K562 (cell line): Measurements from ENCODE around the gene KCNQ5. TPM values are rescaled to one million over a fixed set of nuclear protein-coding genes. Genes with fewer than 3 reads are reported as not detected.

ENCODE experiments used
- ATAC-seq: fragments of 200-7000 bp; cut with Tn5 transposase; 3 replicates; pipeline ENCODE4 v1.9.1; 2020; ENCODE audit warnings: moderate library complexity
- BruUV-seq: library from RNA; stranded (reverse); fragments of 400-500 nt; replicated peaks from 2 replicates; lab custom pipeline; 2021; lab: Mats Ljungman, UMichigan
- CTCF ChIA-PET: fragments of 300-600 bp; formaldehyde crosslinking; extraction: SDS; loops from one replicate; lab custom pipeline; 2021; ENCODE audit warnings: low intra/inter-chr PET ratio; lab: Yijun Ruan, JAX
- POLR2A ChIA-PET: fragments of 300-600, 350-650 bp; sonication (Branson Sonifier 250); formaldehyde crosslinking; extraction: SDS; loops from one replicate; lab custom pipeline; 2021; ENCODE audit warnings: antibody characterized with exemption, inconsistent platforms; lab: Yijun Ruan, JAX
- DNase-seq, 4 experiments: peaks; one replicate each; pipeline versions ENCODE4 v3.0.0 to v3.0.0-alpha.2; 2011 to 2018; ENCODE audit warnings: low spot score in 3 of 4, mixed read lengths in 3 of 4; ENCODE audit errors: extremely low read depth in 1 of 4
- FAIRE-seq: peaks from 2 replicates; lab custom pipeline; 2011; peaks lifted over from hg19 to GRCh38; lab: Jason Lieb, UNC
- H2AFZ ChIP-seq: 2 replicates; pipeline ENCODE4 v1.6.0; 2011; ENCODE audit warnings: low read depth, low read length, control low read depth, inconsistent platforms
- H3K27ac ChIP-seq: fragments of 200-600 bp; 3 replicates; pipeline ENCODE4 v1.8.0; 2011; ENCODE audit warnings: low read depth, mild to moderate bottlenecking, control low read depth, inconsistent platforms, low read length, moderate library complexity, mixed read lengths; ENCODE audit errors: extremely low read depth
- H3K27me3 ChIP-seq, 2 experiments: fragments of 300-600 bp in 1 of 2; 2 replicates in 1 of 2; 3 replicates in 1 of 2; pipeline versions ENCODE4 v1.6.0 to v1.8.0; 2011; ENCODE audit warnings: inconsistent platforms in 2 of 2, low read length in 2 of 2, mild to moderate bottlenecking in 1 of 2, mixed read lengths in 1 of 2, moderate library complexity in 1 of 2; ENCODE audit not compliant: control insufficient read depth in 2 of 2, insufficient read depth in 2 of 2
- H3K36me3 ChIP-seq: fragments of 300-600 bp; 3 replicates; pipeline ENCODE4 v1.8.0; 2011; ENCODE audit warnings: mild to moderate bottlenecking, low read length, inconsistent platforms; ENCODE audit not compliant: control insufficient read depth, insufficient read depth
- H3K4me1 ChIP-seq, 2 experiments: fragments of 200-600 bp in 1 of 2; replicated peaks in 1 of 2; 2 replicates in 1 of 2; 3 replicates in 1 of 2; pipeline versions ENCODE4 v1.5.1 to v1.8.0; 2011; ENCODE audit warnings: inconsistent platforms in 2 of 2, low read length in 2 of 2, mild to moderate bottlenecking in 1 of 2, mixed read lengths in 1 of 2, moderate library complexity in 1 of 2; ENCODE audit not compliant: control insufficient read depth in 2 of 2, insufficient read depth in 2 of 2
- H3K4me2 ChIP-seq: 2 replicates; pipeline ENCODE4 v1.6.1; 2011; ENCODE audit warnings: low read length, control low read depth, inconsistent platforms, mixed read lengths; ENCODE audit not compliant: insufficient read depth
- H3K4me3 ChIP-seq: fragments of 200-600 bp; sonication (generic), shearing (Covaris generic); 2 replicates; pipeline ENCODE4 v1.5.1; 2016; ENCODE audit warnings: control low read depth, inconsistent platforms
- H3K79me2 ChIP-seq: fragments of 200-600 bp; 3 replicates; pipeline ENCODE4 v1.8.0; 2011; ENCODE audit warnings: low read length, inconsistent platforms; ENCODE audit not compliant: control insufficient read depth, insufficient read depth
- H3K9ac ChIP-seq, 2 experiments: 2 replicates each; pipeline versions ENCODE4 v1.6.0 to v1.6.1; 2011; ENCODE audit warnings: low read depth in 2 of 2, low read length in 2 of 2, control low read depth in 1 of 2, inconsistent platforms in 1 of 2, mild to moderate bottlenecking in 1 of 2, mixed read lengths in 1 of 2; ENCODE audit not compliant: insufficient read depth in 1 of 2
- H3K9me1 ChIP-seq: one replicate; pipeline ENCODE4 v1.6.0; 2011; ENCODE audit warnings: inconsistent platforms, mild to moderate bottlenecking, low read length, moderate library complexity; ENCODE audit not compliant: control insufficient read depth, insufficient read depth
- H3K9me3 ChIP-seq: replicated peaks from 2 replicates; pipeline ENCODE4 v1.5.1; 2011; ENCODE audit warnings: low read depth, low read length, inconsistent platforms; ENCODE audit not compliant: control insufficient read depth, insufficient read depth
- H4K20me1 ChIP-seq: replicated peaks from 2 replicates; pipeline ENCODE4 v1.6.1; 2011; ENCODE audit warnings: low read length, inconsistent platforms, mixed read lengths; ENCODE audit not compliant: control insufficient read depth, insufficient read depth
- ELF4 ChIP-seq: fragments of 450-650 bp; formaldehyde crosslinking; IDR thresholded peaks from 2 replicates; pipeline ENCODE4 v1.4.0; 2022; ENCODE audit warnings: missing genetic modification characterization
- FOXJ3 ChIP-seq: sonication (generic); formaldehyde crosslinking; IDR thresholded peaks from 2 replicates; pipeline ENCODE4 v1.4.0; 2020; ENCODE audit warnings: mild to moderate bottlenecking, missing genetic modification reagents
- GABPB1 ChIP-seq: sonication (generic); formaldehyde crosslinking; IDR thresholded peaks from 2 replicates; pipeline ENCODE4 v1.8.0; 2022; ENCODE audit warnings: mild to moderate bottlenecking, missing genetic modification reagents
- HOMEZ ChIP-seq: fragments of 250-450 bp; sonication (Bioruptor Pico); IDR thresholded peaks from 2 replicates; pipeline ENCODE4 v1.4.0; 2020; ENCODE audit warnings: mild to moderate bottlenecking, moderate library complexity
- HOXB6 ChIP-seq: fragments of 250-450 bp; sonication (Bioruptor Pico); IDR thresholded peaks from 2 replicates; pipeline ENCODE4 v1.5.1; 2022; ENCODE audit warnings: mild to moderate bottlenecking, borderline replicate concordance
- MAFF ChIP-seq: IDR thresholded peaks from 2 replicates; pipeline ENCODE4 v1.6.1; 2012; ENCODE audit warnings: low read length, improper control_type of control experiment
- NCOA6 ChIP-seq: fragments of 450-650 bp; IDR thresholded peaks from 2 replicates; pipeline ENCODE4 v1.6.1; 2017; ENCODE audit warnings: mild to moderate bottlenecking
- NFIX ChIP-seq: fragments of 250-450 bp; sonication (Bioruptor Pico); IDR thresholded peaks from 2 replicates; pipeline ENCODE4 v1.4.0; 2020; ENCODE audit warnings: low read depth, mild to moderate bottlenecking, moderate library complexity
- SMARCA4 ChIP-seq: fragments of 450-650 bp; IDR thresholded peaks from 2 replicates; pipeline ENCODE4 v1.6.1; 2016
- SRSF7 ChIP-seq: fragments of 200-400 bp; formaldehyde crosslinking; optimal IDR thresholded peaks from 2 replicates; pipeline ENCODE3; 2017; ENCODE audit warnings: mild to moderate bottlenecking, low read depth, low read length
- ZNF695 ChIP-seq: fragments of 450-650 bp; formaldehyde crosslinking; IDR thresholded peaks from 2 replicates; pipeline ENCODE4 v1.4.0; 2020; ENCODE audit warnings: mild to moderate bottlenecking, moderate library complexity
- WGBS: fragments of 100-300 bp; shearing (Covaris generic); methylation state at CpG from one replicate; pipeline ENCODE4 v1.1.6; 2016; ENCODE audit warnings: low coverage, mixed read lengths; ENCODE audit not compliant: insufficient coverage; ENCODE audit errors: missing lambda C conversion rate; 5-methylcytosine and 5-hydroxymethylcytosine counted together
- in situ Hi-C: fragments of 300-500 bp; cut with MboI; formaldehyde crosslinking; loops from 4 replicates; pipeline ENCODE4 v1.15.0; 2018; ENCODE audit warnings: inconsistent platforms, mixed read lengths
- intact Hi-C: fragments of 100-400 bp; cut with micrococcal nuclease; formaldehyde crosslinking; loops from 2 replicates; pipeline ENCODE4 v1.14.2; 2022
- polyA plus RNA-seq, 8 experiments: library from polyadenylated mRNA; depleted of rRNA in 4 of 8; stranded (reverse) in 5 of 8; unstranded in 3 of 8; fragments of >200 nt; fragmentation: Nextera tagmentation in 2 of 8; fragmentation: Illumina TruSeq in 1 of 8; extraction: Ambion mirVana in 2 of 8; extraction: Trizol in 1 of 8; gene quantifications; 2 replicates each; pipeline versions ENCODE4 v1.2.1 to v1.2.3, GENCODE V29; 2011 to 2014; ENCODE audit warnings: inconsistent platforms in 1 of 8, missing spikeins in 1 of 8
- total RNA-seq, 7 experiments: library from RNA; depleted of rRNA in 6 of 7; stranded (reverse); fragments of >200 nt in 6 of 7; fragmentation: Illumina TruSeq in 2 of 7; extraction: Trizol in 2 of 7; gene quantifications; 2 replicates each; pipeline versions ENCODE4 v1.2.1 to v1.2.3, GENCODE V29; 2011 to 2021; ENCODE audit warnings: low replicate concordance in 1 of 7
- TF ChIP-seq, protein P1 (sequence below): fragments of 150-350 bp; conservative IDR thresholded peaks from 2 replicates; pipeline ENCODE4 v1.6.1; 2014; ENCODE audit warnings: low read length

KCNQ5 gene
- total and polyA plus RNA-seq, 9 of the 15 experiments (the other 6 are each of a cell fraction or from before 2014, with no cell fraction given), result 0.31 to 5.9 (median 2.6) TPM

GRCh38 chr6:72936766-72937559, 315.1 kb downstream of the KCNQ5 start:
- TF ChIP-seq MAFF (no peak), NFIX (CRISPR knock-in tag) (no peak), SMARCA4 (no peak), HOXB6 (CRISPR knock-in tag) (no peak), NCOA6 (no peak), ELF4 (CRISPR knock-in tag) (no peak), ZNF695 (no peak), FOXJ3 (CRISPR knock-in tag) (no peak), SRSF7 (no peak), GABPB1 (CRISPR knock-in tag) (no peak), HOMEZ (CRISPR knock-in tag) (no peak)
- TF ChIP-seq, protein P1, sequence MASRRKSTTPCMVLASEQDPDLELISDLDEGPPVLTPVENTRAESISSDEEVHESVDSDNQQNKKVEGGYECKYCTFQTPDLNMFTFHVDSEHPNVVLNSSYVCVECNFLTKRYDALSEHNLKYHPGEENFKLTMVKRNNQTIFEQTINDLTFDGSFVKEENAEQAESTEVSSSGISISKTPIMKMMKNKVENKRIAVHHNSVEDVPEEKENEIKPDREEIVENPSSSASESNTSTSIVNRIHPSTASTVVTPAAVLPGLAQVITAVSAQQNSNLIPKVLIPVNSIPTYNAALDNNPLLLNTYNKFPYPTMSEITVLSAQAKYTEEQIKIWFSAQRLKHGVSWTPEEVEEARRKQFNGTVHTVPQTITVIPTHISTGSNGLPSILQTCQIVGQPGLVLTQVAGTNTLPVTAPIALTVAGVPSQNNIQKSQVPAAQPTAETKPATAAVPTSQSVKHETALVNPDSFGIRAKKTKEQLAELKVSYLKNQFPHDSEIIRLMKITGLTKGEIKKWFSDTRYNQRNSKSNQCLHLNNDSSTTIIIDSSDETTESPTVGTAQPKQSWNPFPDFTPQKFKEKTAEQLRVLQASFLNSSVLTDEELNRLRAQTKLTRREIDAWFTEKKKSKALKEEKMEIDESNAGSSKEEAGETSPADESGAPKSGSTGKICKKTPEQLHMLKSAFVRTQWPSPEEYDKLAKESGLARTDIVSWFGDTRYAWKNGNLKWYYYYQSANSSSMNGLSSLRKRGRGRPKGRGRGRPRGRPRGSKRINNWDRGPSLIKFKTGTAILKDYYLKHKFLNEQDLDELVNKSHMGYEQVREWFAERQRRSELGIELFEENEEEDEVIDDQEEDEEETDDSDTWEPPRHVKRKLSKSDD, result no peak
- H3K27ac ChIP-seq, result no peak overlapping the region
- no peak overlapping the region for H3K9ac ChIP-seq
- H3K9me1 ChIP-seq, result no peaks in the 10 kb centered on the region
- H3K4me3 ChIP-seq, result no peak overlapping the region
- ChIA-PET CTCF (no interaction called here), POLR2A (no interaction called here)
- no peaks in the 10 kb centered on the region for H3K79me2 ChIP-seq
- H3K4me1 ChIP-seq, result no peaks in the 10 kb centered on the region
- ATAC-seq, result no peak
- intact Hi-C loops (no loop called here), in situ Hi-C loops (no loop called here)
- H3K4me2 ChIP-seq, result no peak overlapping the region
- H3K27me3 ChIP-seq, result no peaks in the 10 kb centered on the region
- 20% methylated on average over 4 of the region's 4 CpGs for whole genome bisulfite sequencing
- no peaks in the 10 kb centered on the region for H3K9me3 ChIP-seq
- BruUV-seq, result no TSS peak
- H4K20me1 ChIP-seq, result no peaks in the 10 kb centered on the region
- FAIRE-seq, result no peak
- H3K36me3 ChIP-seq, result no peaks in the 10 kb centered on the region
- DNase-seq, result no peak
- H2AFZ ChIP-seq, result no peak overlapping the region
